CD4-positive, CD25-positive, alpha-beta regulatory T cell (primary cell): ENCODE data around the gene VTI1A. TPM values are rescaled to one million over a fixed set of nuclear protein-coding genes. Genes with fewer than 3 reads are reported as not detected.
A peak's percentile ranks its signal among the peaks of the same experiment; 100 is the strongest.

Experiments
- ATAC-seq, 2 donors: fragments of 150-1000 bp; cut with Tn5 transposase; one replicate each; pipeline ENCODE4 v1.10.0; 2021; ENCODE audit warnings: low read depth in 2 of 2, moderate number of reproducible peaks in 2 of 2, moderate library complexity in 1 of 2
- DNase-seq, 3 donors: peaks; one replicate each; pipeline versions ENCODE4 v3.0.0 to v3.0.0-alpha.2; 2012 to 2022; ENCODE audit warnings: mixed read lengths in 1 of 3
- H3K27ac ChIP-seq: one replicate; pipeline ENCODE4 v1.7.0; 2013; ENCODE audit warnings: mild to moderate bottlenecking, low read length; ENCODE audit not compliant: insufficient read depth, poor library complexity, severe bottlenecking
- H3K27me3 ChIP-seq: one replicate; pipeline ENCODE4 v1.7.0; 2013; ENCODE audit warnings: low read length; ENCODE audit not compliant: control insufficient read depth, insufficient read depth
- H3K36me3 ChIP-seq: one replicate; pipeline ENCODE4 v1.7.0; 2013; ENCODE audit warnings: mild to moderate bottlenecking, low read length, moderate library complexity; ENCODE audit not compliant: control insufficient read depth, insufficient read depth
- H3K4me1 ChIP-seq: 2 replicates; pipeline ENCODE4 v1.7.0; 2013; ENCODE audit warnings: mild to moderate bottlenecking, low read length; ENCODE audit not compliant: insufficient read depth, control insufficient read depth, poor library complexity, severe bottlenecking
- H3K4me3 ChIP-seq: one replicate; pipeline ENCODE4 v1.7.0; 2013; ENCODE audit warnings: low read depth, mild to moderate bottlenecking, low read length, moderate library complexity
- H3K9me3 ChIP-seq, 2 experiments: 1 replicate in 1 of 2; 2 replicates in 1 of 2; pipeline ENCODE4 v1.7.0; 2013; ENCODE audit warnings: low read length in 2 of 2, mild to moderate bottlenecking in 1 of 2, moderate library complexity in 1 of 2; ENCODE audit not compliant: control insufficient read depth in 2 of 2
- H3K27ac Mint-ChIP-seq, 3 donors: one replicate each; pipeline ENCODE4 v1.8.0; 2020 to 2022; ENCODE audit warnings: mild to moderate bottlenecking in 3 of 3, mixed read lengths in 3 of 3, moderate library complexity in 2 of 3
- H3K27me3 Mint-ChIP-seq: one replicate; pipeline ENCODE4 v1.8.0; 2022; ENCODE audit warnings: mild to moderate bottlenecking, mixed read lengths
- H3K36me3 Mint-ChIP-seq: one replicate; pipeline ENCODE4 v1.8.0; 2020; ENCODE audit warnings: mixed read lengths
- H3K4me1 Mint-ChIP-seq, 4 donors: one replicate each; pipeline ENCODE4 v1.8.0; 2020 to 2022; ENCODE audit warnings: mixed read lengths in 4 of 4, mild to moderate bottlenecking in 1 of 4
- H3K4me3 Mint-ChIP-seq, 4 donors: one replicate each; pipeline ENCODE4 v1.8.0; 2020 to 2022; ENCODE audit warnings: mild to moderate bottlenecking in 4 of 4, mixed read lengths in 4 of 4, moderate library complexity in 3 of 4
- H3K9me3 Mint-ChIP-seq, 7 donors: one replicate each; pipeline ENCODE4 v1.8.0; 2020 to 2022; ENCODE audit warnings: mixed read lengths in 7 of 7, mild to moderate bottlenecking in 3 of 7, moderate library complexity in 2 of 7
- polyA plus RNA-seq, 4 donors: library from polyadenylated mRNA; unstranded; fragments of 300-500 nt; fragmentation: Illumina TruSeq; gene quantifications; one replicate each; pipeline ENCODE4 v1.2.3, GENCODE V29; 2021
- total RNA-seq: library from RNA; stranded (reverse); gene quantifications from one replicate; pipeline ENCODE4 v1.2.3, GENCODE V29; 2022

Gene VTI1A
- total and polyA plus RNA-seq, 5 donors from 2014 or later = 25.5 to 77.7 (median 35.1) TPM

DNA sequence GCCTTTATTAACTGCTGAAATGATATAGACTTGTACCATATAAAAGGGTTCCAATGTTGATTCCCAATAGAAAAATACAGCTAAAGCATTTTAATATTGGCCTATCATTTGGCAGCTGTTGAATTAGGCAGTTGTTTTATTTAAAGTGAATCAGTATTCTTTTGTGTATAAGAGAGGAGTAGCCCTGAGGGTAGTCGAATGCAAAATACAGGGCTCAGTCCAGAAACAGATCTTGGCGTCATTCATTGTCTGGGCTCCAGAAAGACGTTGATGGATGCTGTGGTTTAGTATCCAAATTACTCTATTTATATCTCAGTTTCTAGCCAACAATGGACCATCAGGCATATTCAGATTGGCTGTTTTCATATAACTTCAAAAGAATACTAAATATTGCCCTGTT, 193.6 kb downstream of the VTI1A start:
- Mint-ChIP-seq H3K4me3 (no peak overlapping the region), H3K27me3 (no peaks in the 10 kb centered on the region), H3K9me3 (peaks cover 0 to 3% (median 0%) of the 10 kb centered on the region in 7 donors), H3K36me3 (no peaks in the 10 kb centered on the region), H3K27ac (no peak overlapping the region), H3K4me1 (peaks cover 0 to 8% (median 2%) of the 10 kb centered on the region in 4 donors)
- Histone ChIP-seq H3K27me3 (no peaks in the 10 kb centered on the region), H3K4me3 (no peak overlapping the region), H3K4me1 (no peaks in the 10 kb centered on the region), H3K27ac (no peak overlapping the region), H3K36me3 (no peaks in the 10 kb centered on the region), H3K9me3 (no peaks in the 10 kb centered on the region)
- no peak for ATAC-seq
- DNase-seq = no peak

DNA sequence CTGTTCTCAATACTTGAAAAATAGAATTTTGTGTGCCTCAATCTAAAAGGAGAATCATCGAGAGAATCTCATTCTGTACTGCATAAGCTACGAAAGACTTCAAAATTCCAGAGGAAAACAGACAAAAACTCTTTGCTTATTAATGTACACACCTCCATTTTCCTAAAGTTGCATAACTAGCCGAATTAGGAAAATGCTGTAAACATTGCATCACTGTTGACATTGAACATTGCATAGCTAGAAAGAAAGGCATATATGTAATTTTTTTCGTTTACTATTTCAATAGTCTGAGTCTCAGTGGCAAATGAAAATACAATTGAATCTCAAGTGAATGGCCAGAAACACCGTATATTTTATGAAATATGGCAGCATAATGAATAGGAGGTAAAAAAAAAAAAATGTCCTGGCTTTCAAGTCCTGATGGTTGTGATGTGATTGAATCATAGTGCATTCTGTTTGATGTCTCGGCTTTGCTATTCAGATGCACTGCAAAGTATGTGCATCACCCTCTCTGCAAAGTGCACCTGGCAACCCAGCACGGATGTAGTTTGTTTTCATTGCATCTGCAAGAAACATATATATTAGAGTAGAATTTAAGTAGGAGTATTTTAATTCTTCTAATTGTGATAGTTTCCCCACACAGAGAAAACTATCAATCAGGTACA, 196.7 kb downstream of the VTI1A start:
- H3K36me3 ChIP-seq = no peaks in the 10 kb centered on the region
- H3K4me3 ChIP-seq = no peak overlapping the region
- H3K27ac ChIP-seq = no peak overlapping the region
- Mint-ChIP-seq H3K36me3 (peaks cover 3% of the 10 kb centered on the region), H3K9me3 (peaks cover 0 to 3% (median 0%) of the 10 kb centered on the region in 7 donors), H3K27ac (no peak overlapping the region), H3K27me3 (no peaks in the 10 kb centered on the region), H3K4me3 (no peak overlapping the region), H3K4me1 (peaks cover 0 to 3% (median 0%) of the 10 kb centered on the region in 4 donors)
- DNase-seq (no peak), ATAC-seq (no peak)
- no peaks in the 10 kb centered on the region for H3K27me3 ChIP-seq
- no peaks in the 10 kb centered on the region for H3K4me1 ChIP-seq
- H3K9me3 ChIP-seq = no peaks in the 10 kb centered on the region

DNA sequence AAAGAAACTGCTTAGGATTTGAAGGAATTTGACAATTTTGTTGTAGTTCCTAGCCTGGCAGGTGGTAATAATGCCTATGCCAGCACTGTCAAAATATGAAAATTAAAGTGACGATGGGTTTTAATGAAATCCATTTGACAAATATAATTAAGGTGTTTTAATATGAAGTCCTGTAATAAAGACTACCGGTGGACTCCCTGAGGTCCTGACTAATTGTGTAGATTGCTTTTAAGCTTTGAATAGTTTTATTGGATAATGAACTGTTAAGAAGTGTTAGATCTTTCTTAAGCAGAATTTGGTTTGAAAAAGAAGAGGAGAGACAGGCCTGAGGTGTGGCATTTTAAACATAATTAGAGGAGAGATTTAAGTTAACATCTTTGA, 197.2 kb downstream of the VTI1A start:
- Histone ChIP-seq H3K4me3 (no peak overlapping the region), H3K9me3 (no peaks in the 10 kb centered on the region), H3K27ac (no peak overlapping the region), H3K27me3 (no peaks in the 10 kb centered on the region), H3K4me1 (no peaks in the 10 kb centered on the region), H3K36me3 (no peaks in the 10 kb centered on the region)
- Mint-ChIP-seq H3K27me3 (no peaks in the 10 kb centered on the region), H3K4me1 (peaks cover 0 to 3% (median 0%) of the 10 kb centered on the region in 4 donors), H3K9me3 (peaks cover 0 to 3% (median 0%) of the 10 kb centered on the region in 7 donors), H3K36me3 (peaks cover 3% of the 10 kb centered on the region), H3K4me3 (no peak overlapping the region), H3K27ac (no peak overlapping the region)
- ATAC-seq (no peak), DNase-seq (no peak)

DNA sequence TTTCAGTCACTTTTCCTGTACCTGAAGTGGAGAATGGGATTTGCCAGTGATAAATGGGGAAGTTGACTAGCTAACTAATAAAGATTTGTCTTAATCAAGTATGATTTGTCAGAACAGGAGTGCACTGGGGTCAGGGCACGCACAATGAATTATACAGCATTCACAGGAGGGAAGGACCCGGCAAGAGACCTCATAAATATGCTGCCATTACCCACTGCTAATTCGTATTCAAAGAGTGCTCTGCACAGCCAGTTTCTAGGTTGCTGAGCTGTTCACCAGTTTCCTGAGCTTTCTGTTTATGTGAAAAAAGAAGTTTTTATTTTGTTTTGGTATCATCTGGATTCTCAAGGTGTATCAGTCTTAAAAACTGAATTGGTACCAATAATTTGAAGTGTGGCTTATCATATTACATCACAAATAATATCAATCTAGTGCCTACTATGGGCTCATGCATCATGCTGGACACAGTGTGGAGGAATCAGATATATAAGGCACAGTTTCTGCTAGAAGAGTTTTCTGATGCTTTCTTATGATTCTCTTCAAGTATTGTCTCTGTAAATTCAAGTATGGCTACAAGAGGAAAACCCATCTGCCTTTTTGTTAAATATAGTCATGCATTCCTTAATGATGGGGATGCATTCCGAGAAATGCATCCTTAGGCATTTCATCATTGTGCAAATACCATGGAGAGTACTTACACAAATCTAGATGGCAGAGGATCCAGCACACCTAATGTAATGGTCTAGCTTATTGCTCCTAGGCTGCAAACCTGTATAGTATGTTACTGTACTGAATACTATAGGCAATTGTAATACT, 202.2 kb downstream of the VTI1A start:
- DNase-seq (no peak), ATAC-seq (no peak)
- no peak overlapping the region for H3K4me3 ChIP-seq
- H3K27me3 Mint-ChIP-seq = no peaks in the 10 kb centered on the region
- H3K4me1 ChIP-seq = no peaks in the 10 kb centered on the region
- H3K4me1 Mint-ChIP-seq = peaks cover 0 to 5% (median 2%) of the 10 kb centered on the region in 4 donors
- H3K9me3 Mint-ChIP-seq = peaks cover 0 to 3% (median 0%) of the 10 kb centered on the region in 7 donors
- H3K4me3 Mint-ChIP-seq = no peak overlapping the region
- peaks cover 9% of the 10 kb centered on the region for H3K36me3 Mint-ChIP-seq
- no peak overlapping the region for H3K27ac ChIP-seq
- H3K36me3 ChIP-seq = no peaks in the 10 kb centered on the region
- H3K27me3 ChIP-seq = no peaks in the 10 kb centered on the region
- no peaks in the 10 kb centered on the region for H3K9me3 ChIP-seq
- H3K27ac Mint-ChIP-seq = no peak overlapping the region

DNA sequence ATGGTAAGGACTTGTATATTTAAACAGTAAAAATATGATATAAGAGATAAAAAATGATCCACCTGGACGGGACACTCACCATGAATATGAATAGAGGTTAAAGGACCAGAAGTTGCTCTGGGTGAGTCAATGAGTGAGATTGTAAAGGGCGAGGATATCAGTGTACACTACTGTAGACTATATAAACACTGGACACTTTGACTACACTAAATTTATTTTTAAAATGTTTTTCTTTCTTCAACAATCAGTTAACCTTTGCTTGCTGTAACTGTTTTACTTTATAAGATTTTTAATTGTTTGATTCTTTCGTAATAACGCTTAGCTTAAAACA, 202.8 kb downstream of the VTI1A start:
- ATAC-seq (no peak), DNase-seq (no peak)
- no peak overlapping the region for H3K4me3 Mint-ChIP-seq
- H3K36me3 ChIP-seq = no peaks in the 10 kb centered on the region
- H3K27ac ChIP-seq = no peak overlapping the region
- H3K4me3 ChIP-seq = no peak overlapping the region
- no peaks in the 10 kb centered on the region for H3K9me3 ChIP-seq
- H3K27me3 Mint-ChIP-seq = no peaks in the 10 kb centered on the region
- H3K4me1 Mint-ChIP-seq = peaks cover 0 to 5% (median 2%) of the 10 kb centered on the region in 4 donors
- no peak overlapping the region for H3K27ac Mint-ChIP-seq
- H3K27me3 ChIP-seq = no peaks in the 10 kb centered on the region
- peaks cover 0 to 3% (median 0%) of the 10 kb centered on the region in 7 donors for H3K9me3 Mint-ChIP-seq
- no peaks in the 10 kb centered on the region for H3K4me1 ChIP-seq
- peaks cover 9% of the 10 kb centered on the region for H3K36me3 Mint-ChIP-seq

DNA sequence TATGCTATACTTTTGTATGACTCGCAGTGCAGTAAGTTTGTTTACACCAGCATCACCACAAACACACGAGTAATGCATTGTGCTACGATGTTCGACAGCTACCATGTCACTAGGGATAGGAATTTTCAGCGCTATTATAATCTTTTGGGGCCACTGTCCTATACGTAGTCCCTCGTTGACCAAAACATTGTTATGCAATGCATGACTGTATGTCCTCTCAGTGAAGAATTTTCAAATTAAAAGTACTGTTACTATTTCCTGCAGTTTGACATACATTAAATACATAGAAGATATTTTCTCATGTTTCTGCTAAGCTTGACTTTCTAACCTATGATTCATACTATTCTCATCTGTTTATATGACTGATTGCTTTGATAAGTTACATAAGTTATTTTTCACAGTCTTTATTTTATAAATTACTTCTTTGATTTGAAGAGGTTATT, 203.6 kb downstream of the VTI1A start:
- no peaks in the 10 kb centered on the region for H3K36me3 ChIP-seq
- Mint-ChIP-seq H3K4me1 (peaks cover 0 to 5% (median 2%) of the 10 kb centered on the region in 4 donors), H3K36me3 (peaks cover 9% of the 10 kb centered on the region), H3K27me3 (no peaks in the 10 kb centered on the region), H3K9me3 (no peaks in the 10 kb centered on the region), H3K4me3 (no peak overlapping the region), H3K27ac (no peak overlapping the region)
- ATAC-seq (no peak), DNase-seq (no peak)
- no peaks in the 10 kb centered on the region for H3K9me3 ChIP-seq
- H3K27ac ChIP-seq = no peak overlapping the region
- H3K4me1 ChIP-seq = no peaks in the 10 kb centered on the region
- no peaks in the 10 kb centered on the region for H3K27me3 ChIP-seq
- H3K4me3 ChIP-seq = no peak overlapping the region

DNA sequence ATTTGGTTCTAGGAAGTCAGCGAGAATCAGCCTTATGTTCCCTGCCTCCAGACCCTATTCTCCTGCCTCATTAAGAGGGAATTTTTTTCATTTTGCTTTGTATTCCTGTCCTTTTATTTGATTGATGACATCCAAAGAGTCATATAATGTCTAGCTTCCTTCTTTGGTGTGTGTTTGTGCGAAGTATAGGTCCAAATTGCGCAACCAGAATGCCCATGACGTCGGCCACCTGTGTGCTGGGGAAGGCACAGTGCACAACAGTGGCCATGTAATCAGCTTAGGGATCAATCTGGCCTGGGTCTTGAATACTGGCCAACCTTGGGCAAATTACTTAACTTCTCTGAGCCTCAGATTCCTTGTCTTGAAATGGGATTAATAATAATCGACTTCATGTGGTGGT, 206.2 kb downstream of the VTI1A start:
- DNase-seq (no peak), ATAC-seq (no peak)
- H3K4me3 ChIP-seq = no peak overlapping the region
- H3K27ac Mint-ChIP-seq = peak overlapping the region in 1 of 3 donors; percentile 52
- H3K4me1 Mint-ChIP-seq = peaks cover 0 to 7% (median 3%) of the 10 kb centered on the region in 4 donors
- H3K27ac ChIP-seq = no peak overlapping the region
- H3K36me3 ChIP-seq = no peaks in the 10 kb centered on the region
- no peaks in the 10 kb centered on the region for H3K4me1 ChIP-seq
- no peaks in the 10 kb centered on the region for H3K9me3 ChIP-seq
- no peaks in the 10 kb centered on the region for H3K27me3 ChIP-seq
- no peaks in the 10 kb centered on the region for H3K27me3 Mint-ChIP-seq
- H3K9me3 Mint-ChIP-seq = no peaks in the 10 kb centered on the region
- no peak overlapping the region for H3K4me3 Mint-ChIP-seq
- peaks cover 6% of the 10 kb centered on the region for H3K36me3 Mint-ChIP-seq
